ENCODE data around the gene NXPH2. TPM values are rescaled to one million over a fixed set of nuclear protein-coding genes. Genes with fewer than 3 reads are reported as not detected.

The NXPH2 gene
- total RNA-seq, 1 donor from 2014 or later, result 1.0 TPM

DNA sequence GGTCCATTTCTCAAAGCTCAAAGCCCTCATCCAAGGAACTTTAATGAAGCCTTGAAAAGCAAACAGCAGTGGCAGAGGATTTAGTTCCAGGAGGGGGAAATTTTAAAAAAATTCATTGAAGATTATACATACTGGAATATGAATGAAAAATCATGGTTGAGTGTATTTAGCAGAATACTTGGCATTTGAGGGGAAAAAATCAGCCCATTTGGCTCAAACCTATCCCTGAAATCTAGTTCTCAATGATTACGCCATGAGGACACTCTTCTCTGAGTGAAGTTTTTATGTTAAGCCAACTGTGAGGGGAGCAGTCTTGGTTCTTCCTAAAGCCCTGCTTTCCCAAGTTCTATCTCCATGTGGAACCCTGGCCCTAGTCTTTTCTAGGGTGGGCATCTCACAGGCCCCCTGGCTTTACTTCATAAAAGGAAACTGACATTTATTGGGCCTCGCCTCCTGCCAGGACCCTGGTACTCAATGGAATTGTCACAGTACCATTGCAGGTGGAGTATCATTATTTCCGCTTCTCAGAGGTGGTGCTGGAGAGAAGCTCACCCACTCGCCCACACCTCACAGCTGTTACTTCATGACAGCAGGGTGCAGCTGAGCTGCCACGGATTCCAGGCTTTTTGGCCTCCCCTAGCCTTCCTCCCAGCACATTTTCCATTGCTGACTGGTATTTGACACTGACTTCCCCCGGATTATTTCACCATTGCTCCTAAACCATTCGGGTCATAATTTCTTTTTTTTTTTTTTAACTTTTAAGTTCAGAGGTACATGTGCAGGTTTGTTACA, 56.8 kb downstream of the NXPH2 start:
- H3K4me1 ChIP-seq (ENCODE audit: insufficient read depth, low read length), result no peaks in the 10 kb centered on the region
- H3K27me3 ChIP-seq (ENCODE audit: insufficient read depth, low read length), result no peaks in the 10 kb centered on the region
- no peak for TF ChIP-seq CTCF (IDR thresholded peaks at IDR 0.05; ENCODE audit: insufficient read depth, low read depth, low read length)
- TF ChIP-seq EZH2 (IDR thresholded peaks at IDR 0.05; ENCODE audit: insufficient read depth, low read length), result no peak
- no peak overlapping the region for H3K4me2 ChIP-seq (ENCODE audit: low read length)
- Mint-ChIP-seq H3K27ac (ENCODE audit: unreplicated experiment) (no peak overlapping the region), H3K4me3 (ENCODE audit: unreplicated experiment) (no peak overlapping the region), H3K27me3 (ENCODE audit: low read depth, unreplicated experiment) (no peaks in the 10 kb centered on the region), H3K4me1 (ENCODE audit: low read depth, unreplicated experiment) (peaks cover 12% of the 10 kb centered on the region), H3K36me3 (ENCODE audit: low read depth, unreplicated experiment) (no peaks in the 10 kb centered on the region), H3K9me3 (ENCODE audit: unreplicated experiment) (no peaks in the 10 kb centered on the region)
- no peak for DNase-seq (ENCODE audit: low read depth)
- H4K20me1 ChIP-seq (ENCODE audit: insufficient read depth, low read length), result no peaks in the 10 kb centered on the region
- no peaks in the 10 kb centered on the region for H3K9me3 ChIP-seq (ENCODE audit: insufficient read depth, low read depth, low read length)
- no peak overlapping the region for H3K9ac ChIP-seq (ENCODE audit: low read length)
- H2AFZ ChIP-seq (ENCODE audit: low read depth, low read length), result no peak overlapping the region
- no peaks in the 10 kb centered on the region for H3K36me3 ChIP-seq (ENCODE audit: insufficient read depth, low read length)
- FAIRE-seq, result no peak
- no peaks in the 10 kb centered on the region for H3K79me2 ChIP-seq (ENCODE audit: insufficient read depth, low read length)
- no peak overlapping the region for H3K27ac ChIP-seq (ENCODE audit: low read depth, low read length)
- no peak overlapping the region for H3K4me3 ChIP-seq (ENCODE audit: insufficient read depth, low read depth, low read length)

DNA sequence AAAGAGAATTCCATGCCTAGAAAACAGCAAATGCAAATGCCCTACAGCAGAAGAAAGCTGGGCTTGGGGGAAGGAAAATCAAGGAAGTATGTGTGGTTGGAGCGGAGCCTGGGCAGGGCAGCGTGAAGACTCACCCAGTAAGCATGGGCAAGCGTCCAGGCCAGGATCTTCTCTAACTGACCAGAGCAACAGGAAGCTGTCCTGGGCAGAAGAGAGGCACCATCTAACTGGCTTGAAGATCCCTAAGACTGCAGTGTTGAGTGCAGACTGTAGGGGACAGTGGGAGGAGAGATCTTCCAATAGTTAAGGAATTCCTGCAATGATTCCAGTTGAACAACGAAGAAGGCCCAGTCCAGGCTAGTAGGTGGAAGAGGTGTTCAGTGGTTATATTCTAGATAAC, 57.9 kb downstream of the NXPH2 start:
- Mint-ChIP-seq H3K27me3 (ENCODE audit: low read depth, unreplicated experiment) (no peaks in the 10 kb centered on the region), H3K4me3 (ENCODE audit: unreplicated experiment) (no peak overlapping the region), H3K36me3 (ENCODE audit: low read depth, unreplicated experiment) (no peaks in the 10 kb centered on the region), H3K4me1 (ENCODE audit: low read depth, unreplicated experiment) (peaks cover 12% of the 10 kb centered on the region), H3K9me3 (ENCODE audit: unreplicated experiment) (no peaks in the 10 kb centered on the region), H3K27ac (ENCODE audit: unreplicated experiment) (no peak overlapping the region)
- Histone ChIP-seq H3K4me2 (ENCODE audit: low read length) (no peak overlapping the region), H3K27ac (ENCODE audit: low read depth, low read length) (no peak overlapping the region), H3K4me3 (ENCODE audit: insufficient read depth, low read depth, low read length) (no peak overlapping the region), H4K20me1 (ENCODE audit: insufficient read depth, low read length) (no peaks in the 10 kb centered on the region), H3K27me3 (ENCODE audit: insufficient read depth, low read length) (no peaks in the 10 kb centered on the region), H2AFZ (ENCODE audit: low read depth, low read length) (no peak overlapping the region), H3K9ac (ENCODE audit: low read length) (no peak overlapping the region), H3K9me3 (ENCODE audit: insufficient read depth, low read depth, low read length) (no peaks in the 10 kb centered on the region), H3K4me1 (ENCODE audit: insufficient read depth, low read length) (no peaks in the 10 kb centered on the region), H3K36me3 (ENCODE audit: insufficient read depth, low read length) (no peaks in the 10 kb centered on the region), H3K79me2 (ENCODE audit: insufficient read depth, low read length) (no peaks in the 10 kb centered on the region)
- TF ChIP-seq CTCF (IDR thresholded peaks at IDR 0.05; ENCODE audit: insufficient read depth, low read depth, low read length) (no peak), EZH2 (IDR thresholded peaks at IDR 0.05; ENCODE audit: insufficient read depth, low read length) (no peak)
- FAIRE-seq (no peak), DNase-seq (ENCODE audit: low read depth) (no peak)

Measured in astrocyte (in vitro differentiated cells and primary cell).